AG10803 (cell line): Measurements from ENCODE around the gene PLA2G4D.

Experiments
- DNase-seq: peaks from one replicate; pipeline ENCODE4 v3.0.0; 2010; ENCODE audit warnings: low read depth
- H3K4me3 ChIP-seq: 2 replicates; pipeline ENCODE4 v1.5.1; 2011; ENCODE audit warnings: mild to moderate bottlenecking, low read length, control low read depth
- CTCF ChIP-seq: conservative IDR thresholded peaks from 2 replicates; pipeline ENCODE4 v1.5.1; 2011; ENCODE audit warnings: mild to moderate bottlenecking, low read length, control low read depth, inconsistent platforms

PLA2G4D gene

GRCh38 chr15:42053010-42053409 lies 41.4 kb downstream of the PLA2G4D start:
- TF ChIP-seq CTCF: no peak
- no peak overlapping the region for H3K4me3 ChIP-seq
- no peak for DNase-seq

GRCh38 chr15:42050484-42051255 lies 43.7 kb downstream of the PLA2G4D start:
- no peak overlapping the region for H3K4me3 ChIP-seq
- DNase-seq: no peak
- no peak for TF ChIP-seq CTCF

- no peak for DNase-seq
- no peak for TF ChIP-seq CTCF
- H3K4me3 ChIP-seq: no peak overlapping the region
Observed at GRCh38 chr15:42048821-42049200, 45.6 kb downstream of the PLA2G4D start.

GRCh38 chr15:42048080-42048820 lies 46.1 kb downstream of the PLA2G4D start:
- no peak for TF ChIP-seq CTCF
- DNase-seq: no peak
- H3K4me3 ChIP-seq: no peak overlapping the region

GRCh38 chr15:42046597-42046996 lies 47.8 kb downstream of the PLA2G4D start:
- no peak overlapping the region for H3K4me3 ChIP-seq
- DNase-seq: no peak
- no peak for TF ChIP-seq CTCF

GRCh38 chr15:42045211-42045615 lies 49.1 kb downstream of the PLA2G4D start:
- DNase-seq: no peak
- TF ChIP-seq CTCF: no peak
- H3K4me3 ChIP-seq: no peak overlapping the region
